GM19455 (cell line): ENCODE data around the gene FLT3.
"Not testable (repeated sequence)": the region's sequence is repeated elsewhere in the genome, so short reads cannot be mapped to it uniquely, and the experiment has no call there.

Experiments
- ATAC-seq: cut with Tn5 transposase; IDR thresholded peaks from one replicate; pipeline ENCODE4 v1.9.1; 2021; ENCODE audit not compliant: unreplicated experiment

Gene FLT3

DNA sequence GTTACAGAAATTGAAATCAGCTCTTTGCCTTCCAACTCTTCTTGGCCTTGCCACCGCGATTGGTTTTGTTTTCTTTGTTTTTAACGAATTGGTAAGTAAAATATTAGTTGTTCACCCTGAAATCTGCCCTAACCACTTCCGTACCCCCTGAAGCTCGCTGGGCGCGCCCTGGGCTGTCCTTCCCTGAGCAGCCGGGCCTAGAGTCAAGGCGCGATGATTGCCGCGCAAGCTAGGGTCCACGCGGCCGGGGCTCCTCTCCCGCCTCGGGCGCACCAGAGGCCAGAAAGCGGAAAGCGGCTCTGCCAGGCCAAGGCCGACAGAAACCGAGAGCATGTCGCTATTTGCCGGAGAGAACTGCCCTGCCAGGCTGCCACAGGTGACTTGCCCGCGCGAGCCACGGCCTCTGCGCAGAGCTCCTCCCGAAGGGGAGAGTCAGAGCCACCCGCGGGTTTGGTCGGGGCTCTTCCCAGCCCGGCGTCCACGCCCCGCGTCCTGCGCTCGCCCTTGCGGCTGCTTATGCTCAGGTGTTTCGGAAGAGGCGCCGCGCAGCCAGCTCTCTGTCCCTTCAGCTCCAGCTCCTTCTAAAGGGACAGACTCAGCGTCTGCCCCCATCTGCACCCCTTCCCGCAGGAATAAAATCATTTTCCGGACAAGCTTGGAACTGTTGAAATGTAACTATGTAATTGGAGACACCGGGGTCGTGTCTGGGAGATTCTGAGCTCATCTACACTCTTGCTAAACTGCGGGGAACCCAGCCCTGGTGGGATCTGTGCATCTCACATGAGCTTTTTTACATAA, 124.6 kb downstream of the FLT3 start:
- ATAC-seq: no peak

DNA sequence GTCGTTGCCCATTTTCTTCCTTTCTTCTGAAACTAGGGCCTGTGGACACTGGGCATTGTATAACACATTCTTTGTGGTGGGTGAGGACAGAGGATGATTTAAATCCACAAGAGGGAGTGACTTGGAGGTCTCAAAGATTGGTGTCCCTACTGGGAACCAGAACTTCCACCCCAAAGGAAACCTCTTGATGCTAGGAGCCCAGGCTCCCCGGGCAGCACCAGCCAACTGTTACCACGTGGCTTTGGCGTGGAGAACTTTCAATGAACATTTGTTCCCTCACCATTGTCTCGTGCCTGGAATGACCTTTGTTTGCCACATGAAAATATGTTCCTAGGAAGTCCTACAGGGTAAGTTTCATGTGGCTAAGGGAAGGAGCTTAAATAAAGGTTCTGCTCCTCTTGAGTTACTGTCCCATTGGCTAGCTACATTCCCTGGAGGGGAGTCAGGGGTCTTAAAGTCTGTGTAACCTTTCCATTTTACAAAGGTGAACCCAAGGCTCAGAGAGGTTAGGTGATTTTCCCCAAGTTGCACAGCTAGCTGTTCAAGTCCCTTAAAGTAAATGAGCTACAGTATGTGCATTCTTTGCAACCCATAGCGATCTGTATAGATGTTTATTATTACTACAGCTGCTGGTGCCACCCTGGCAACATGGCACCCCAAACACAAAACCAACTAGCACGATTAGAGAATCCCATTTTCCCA, 126.3 kb downstream of the FLT3 start:
- ATAC-seq: no peak

DNA sequence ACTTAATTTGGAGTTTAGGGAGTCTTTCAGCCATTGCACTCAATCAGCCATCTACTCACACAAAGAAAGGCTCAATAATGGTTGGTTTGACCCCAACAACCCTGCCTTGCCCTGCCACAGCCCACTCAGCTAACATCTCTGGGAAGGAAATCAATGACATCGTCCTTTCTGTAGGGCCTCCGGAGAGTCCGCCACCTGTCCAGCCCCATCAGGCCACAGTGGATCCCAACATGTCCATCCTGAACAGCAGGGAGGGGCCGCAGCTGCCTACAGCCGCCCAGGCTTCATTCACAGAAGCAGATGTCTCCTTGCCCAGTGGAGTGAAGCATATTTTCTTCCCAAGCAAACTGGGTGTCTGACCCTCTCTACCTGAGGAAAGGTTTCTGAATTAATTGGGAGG, 127.1 kb downstream of the FLT3 start:
- no peak for ATAC-seq

DNA sequence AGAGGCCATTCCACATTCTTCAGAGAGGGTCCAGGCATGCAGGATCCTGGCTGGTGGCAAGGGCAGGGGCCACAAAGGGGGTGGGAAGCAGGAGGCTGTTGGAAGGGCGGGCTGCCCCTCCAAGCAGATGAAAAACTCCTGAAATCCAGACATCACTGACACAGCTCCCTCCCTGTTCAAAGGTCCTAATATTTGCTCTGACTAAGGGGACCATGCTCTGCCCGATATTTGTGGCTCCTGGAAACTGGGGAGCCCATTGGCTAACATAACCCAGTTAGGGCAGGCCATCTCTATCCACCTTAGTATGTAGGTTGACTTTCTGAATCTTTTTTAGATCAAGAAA, 127.9 kb downstream of the FLT3 start:
- no peak for ATAC-seq

DNA sequence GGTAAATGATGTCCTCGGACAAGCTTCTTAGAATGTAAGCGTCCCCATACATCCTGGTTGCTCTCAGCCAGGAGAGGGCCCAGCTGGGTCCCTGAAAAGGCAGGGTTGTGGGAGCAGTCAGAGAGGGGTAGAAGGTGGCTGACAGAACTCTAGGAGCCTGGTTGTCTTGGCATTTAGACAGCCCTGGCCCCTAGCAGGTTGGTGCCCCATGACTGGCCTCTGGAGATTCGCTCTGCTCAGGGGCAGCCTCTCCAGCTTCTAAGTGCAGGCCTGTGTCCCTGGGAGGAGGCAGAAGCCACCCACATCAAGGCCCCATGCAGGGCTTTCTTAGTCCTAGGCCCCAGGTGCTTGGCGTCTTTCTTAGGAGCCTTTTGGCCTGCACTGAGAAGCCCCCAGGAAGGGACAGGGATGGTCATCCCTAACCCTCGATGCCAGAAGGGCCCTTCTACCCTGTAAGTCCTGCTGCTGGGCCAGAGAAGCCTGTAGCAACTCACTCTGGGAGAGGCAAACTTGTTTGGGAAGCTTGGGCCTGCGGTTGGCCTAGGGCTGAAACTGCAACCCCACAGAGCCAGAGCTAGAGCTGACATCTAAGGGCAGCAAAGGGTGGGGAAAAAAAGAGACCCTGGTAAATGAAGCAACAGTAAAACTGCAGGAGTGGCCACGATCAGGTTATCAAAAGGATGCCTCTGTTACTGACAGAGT, 128.4 kb downstream of the FLT3 start:
- ATAC-seq: no peak

DNA sequence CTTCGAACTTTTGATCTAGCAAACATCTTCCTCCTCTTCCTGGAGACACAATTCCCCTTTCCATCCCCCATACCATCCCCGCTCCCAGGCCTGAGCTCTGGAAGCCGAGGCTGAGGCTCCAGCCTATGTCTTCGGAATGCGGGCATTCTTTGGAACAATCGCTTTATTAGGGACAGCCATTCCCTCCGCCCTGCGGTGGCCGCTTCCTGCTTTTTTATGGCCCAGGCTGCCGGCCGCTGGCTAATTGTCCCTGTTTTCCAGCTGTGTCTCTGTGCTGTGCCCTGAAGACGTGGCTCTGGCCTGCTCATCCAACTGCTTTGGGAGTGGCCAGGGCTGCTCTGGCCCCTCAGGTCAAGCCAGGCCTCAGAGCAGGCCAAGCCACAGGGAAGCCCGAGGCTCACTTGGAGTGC, 129.1 kb downstream of the FLT3 start:
- ATAC-seq: no peak

DNA sequence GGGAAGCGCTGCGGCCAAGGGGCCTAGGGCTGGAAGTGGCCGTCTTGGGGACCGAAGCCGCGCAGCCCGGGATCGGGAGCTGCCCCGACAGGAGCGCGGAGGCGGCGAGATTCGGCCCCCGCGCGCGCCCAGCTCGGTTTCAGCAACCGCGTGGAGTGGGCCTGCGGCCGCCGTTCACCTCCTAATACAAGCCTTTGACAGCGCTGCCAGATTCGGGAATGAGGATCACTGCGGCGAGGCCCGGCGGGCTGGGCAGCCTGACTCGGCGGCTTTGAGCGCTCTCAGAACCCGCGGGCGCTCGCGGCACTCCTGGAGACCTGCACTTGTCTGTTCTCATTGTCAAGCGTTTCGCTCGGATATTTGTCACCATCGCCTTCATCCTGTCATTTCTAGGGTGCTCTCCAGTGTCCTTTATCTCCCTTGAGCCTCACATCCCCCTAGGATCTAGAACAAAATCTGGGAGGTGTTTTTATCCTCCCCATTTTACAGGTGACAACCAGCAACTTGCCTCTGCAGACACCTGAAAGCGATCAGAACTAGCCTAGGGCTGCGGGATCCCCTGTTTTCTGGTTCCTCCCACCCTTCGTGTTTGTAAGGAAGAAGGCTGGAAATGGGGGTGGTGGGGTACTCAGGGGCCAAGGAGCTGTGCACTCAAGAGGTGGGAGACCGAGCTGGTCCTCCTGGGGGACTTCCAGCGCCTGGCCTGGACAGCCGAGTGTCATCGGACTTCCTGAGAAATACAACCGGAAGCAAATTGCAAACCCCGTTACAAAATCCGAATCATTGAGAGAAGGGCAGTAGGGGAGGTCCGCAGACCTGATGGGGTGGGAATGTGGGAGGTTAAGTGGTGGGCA, 129.8 kb downstream of the FLT3 start:
- ATAC-seq: no peak

DNA sequence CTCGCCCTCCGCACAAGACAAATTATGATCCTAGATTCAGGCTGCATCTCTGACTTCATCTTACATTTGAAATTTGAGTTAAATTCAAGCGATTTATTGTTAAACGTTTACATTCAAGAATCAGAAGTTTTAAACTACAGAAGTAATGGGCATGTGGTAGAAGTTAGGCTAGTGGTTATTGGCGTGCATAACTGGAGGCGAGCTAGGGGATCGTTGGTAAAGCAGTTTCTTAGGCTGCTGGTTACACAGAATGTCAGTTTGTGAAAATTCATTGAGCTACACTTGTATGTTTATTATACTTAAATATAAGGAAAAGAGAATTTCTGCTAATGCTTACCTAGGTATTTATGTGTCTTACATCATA, 130.5 kb downstream of the FLT3 start:
- no peak for ATAC-seq

DNA sequence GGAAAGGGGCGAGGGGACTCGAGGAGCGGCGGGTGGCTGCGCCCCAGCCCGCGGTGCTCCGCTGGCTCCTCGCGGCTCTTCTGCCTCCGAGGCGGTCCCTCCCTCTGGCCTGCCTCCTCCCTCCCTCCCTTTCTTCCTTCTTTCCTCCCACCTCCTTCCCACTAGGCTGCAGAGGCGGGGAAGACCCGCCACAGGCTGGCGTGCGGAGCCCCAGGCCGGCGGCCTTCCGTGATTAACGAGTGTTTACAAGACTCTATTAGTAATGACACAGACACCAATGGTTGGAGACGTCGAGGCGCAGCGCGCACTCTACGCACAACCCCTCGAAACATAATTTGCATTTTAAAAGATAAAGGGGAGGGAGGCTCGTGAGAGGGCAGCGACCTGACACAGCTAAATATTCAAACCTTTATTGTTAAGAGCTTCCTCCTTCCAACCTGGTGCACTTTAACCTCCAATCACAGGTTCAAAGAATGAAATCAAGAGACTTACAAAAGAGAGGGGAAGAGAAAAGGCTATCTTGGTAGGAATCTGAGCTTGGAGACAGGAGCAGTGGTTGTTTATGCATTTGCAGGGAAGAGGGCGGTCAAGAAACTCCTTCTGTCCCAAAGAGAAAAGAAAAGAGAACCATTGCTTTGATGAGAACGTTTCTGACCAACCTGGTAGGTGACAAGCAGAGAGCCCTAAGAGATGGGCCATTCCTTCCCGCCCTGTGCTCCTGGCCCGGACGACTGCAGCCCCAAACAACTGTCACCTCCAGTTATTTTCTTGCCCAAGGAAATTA, 131.1 kb downstream of the FLT3 start, which contains the start of gene CDX2:
CDX2 (minus strand) TSS at position 234 of the 784 bp plus-strand sequence. CDS start 309 bp downstream, outside the sequence.
- no peak for ATAC-seq

DNA sequence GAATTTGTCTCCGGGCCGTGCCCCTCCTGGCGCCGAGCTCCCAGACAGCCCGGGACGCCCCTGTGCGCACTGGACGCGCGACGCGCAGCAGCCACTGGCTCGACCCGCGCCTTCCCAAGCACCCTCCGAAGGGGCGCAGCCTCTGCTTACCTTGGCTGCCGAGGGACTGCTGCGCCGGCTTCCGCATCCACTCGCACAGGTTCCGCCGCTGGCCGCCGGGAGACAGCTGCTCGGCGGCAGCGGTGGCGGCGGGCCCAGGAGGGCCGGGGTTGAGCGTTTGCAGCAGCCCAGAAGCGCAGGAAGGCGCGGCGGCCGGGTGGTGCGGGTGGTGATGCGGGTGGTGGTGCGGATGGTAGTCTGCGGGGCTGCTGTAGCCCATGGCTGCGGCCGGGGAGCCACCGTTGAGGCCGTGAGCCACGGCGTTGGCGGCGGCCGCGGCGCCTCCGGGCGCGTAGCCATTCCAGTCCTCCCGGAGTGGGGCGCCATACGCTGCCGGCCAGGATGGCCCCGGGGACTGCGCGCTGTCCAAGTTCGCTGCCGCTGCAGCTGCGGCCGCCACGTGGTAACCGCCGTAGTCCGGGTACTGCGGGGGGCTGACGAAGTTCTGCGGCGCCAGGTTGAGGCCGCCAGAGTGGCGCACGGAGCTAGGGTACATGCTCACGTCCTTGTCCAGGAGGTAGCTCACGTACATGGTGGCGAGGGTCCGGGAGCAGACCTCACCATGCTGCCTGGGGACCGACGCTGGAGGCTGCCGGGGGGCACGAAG, 131.9 kb downstream of the FLT3 start:
- no peak for ATAC-seq

DNA sequence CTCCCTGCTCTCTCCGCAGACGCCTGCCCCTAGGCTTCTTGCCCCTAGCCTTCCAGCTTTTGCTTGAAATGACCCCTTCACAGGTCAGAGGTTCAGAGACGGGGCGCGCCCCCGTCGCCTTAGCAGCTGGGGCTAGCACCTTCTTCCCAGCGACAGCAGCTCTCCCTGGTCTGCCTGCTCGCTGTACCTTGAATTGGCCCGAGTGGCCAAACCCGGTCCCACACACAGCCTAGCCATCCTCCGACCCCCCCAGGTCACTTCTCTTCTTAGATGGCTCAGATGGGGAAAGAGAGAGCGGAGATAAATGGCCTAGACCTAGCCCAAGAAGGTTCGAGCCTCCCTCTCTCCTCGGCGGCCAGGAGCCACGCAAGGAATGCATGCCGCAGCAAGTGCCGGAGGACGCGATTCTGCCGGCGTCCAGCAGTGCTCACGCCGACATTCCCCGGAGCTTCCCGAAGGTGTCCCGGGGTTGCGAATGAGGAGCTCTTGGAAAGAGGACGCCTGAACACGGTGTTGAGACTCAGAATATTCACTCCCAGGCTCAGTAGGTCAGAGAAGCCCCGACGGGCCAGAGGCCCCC, 132.6 kb downstream of the FLT3 start:
- no peak for ATAC-seq

DNA sequence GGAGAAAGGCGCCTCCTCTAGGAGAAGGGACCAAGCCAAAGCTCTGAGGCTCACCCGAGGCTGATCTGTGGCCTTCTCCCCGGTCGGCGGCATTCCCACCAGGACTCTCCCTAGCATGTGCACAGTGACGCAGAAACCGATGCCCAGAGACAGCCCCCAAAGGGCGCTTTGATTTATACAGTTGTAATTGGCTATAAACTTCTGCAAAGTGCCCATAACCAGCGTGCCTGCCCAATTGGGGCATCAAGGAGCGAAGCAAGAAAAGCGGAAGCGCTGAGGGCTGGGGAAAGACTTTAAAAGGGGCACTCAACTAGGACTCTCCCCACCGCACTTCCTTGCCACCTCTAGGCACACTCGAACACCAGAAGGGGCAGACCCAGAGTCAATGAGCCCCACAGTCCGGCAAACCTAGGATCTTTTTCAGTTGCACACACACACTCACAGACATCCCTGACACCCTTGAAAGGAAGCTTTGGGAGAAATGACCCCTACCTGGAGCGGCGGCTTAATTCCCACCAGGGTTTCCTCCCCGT, 133.1 kb downstream of the FLT3 start:
- ATAC-seq: no peak

DNA sequence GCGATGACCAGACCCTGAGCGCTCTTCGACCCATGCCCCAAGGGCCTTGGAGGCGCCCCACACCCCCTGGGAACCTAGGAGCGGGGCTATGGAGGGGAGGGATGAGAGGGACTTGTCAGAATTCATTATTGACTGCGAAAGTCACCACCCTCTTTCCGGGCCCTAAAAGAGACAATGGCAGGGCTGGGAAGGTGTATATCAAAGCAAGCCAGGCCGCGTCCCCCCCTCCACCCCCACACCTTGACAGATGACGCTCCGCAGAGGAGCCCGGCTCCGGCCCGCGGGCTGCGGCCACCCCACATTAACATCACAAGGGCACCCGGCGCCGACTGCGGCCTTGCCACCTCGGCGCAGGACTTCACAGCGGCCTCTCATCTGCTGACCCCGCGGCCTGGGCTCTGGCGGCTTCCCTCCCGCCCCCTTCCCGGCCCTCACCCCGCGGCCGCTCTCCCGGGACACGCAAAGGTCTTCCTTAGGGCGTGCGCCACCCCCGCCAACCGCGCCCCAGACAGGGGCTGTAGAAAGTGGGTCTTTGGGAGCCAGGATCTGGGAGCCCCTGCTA, 133.7 kb downstream of the FLT3 start:
- no peak for ATAC-seq

DNA sequence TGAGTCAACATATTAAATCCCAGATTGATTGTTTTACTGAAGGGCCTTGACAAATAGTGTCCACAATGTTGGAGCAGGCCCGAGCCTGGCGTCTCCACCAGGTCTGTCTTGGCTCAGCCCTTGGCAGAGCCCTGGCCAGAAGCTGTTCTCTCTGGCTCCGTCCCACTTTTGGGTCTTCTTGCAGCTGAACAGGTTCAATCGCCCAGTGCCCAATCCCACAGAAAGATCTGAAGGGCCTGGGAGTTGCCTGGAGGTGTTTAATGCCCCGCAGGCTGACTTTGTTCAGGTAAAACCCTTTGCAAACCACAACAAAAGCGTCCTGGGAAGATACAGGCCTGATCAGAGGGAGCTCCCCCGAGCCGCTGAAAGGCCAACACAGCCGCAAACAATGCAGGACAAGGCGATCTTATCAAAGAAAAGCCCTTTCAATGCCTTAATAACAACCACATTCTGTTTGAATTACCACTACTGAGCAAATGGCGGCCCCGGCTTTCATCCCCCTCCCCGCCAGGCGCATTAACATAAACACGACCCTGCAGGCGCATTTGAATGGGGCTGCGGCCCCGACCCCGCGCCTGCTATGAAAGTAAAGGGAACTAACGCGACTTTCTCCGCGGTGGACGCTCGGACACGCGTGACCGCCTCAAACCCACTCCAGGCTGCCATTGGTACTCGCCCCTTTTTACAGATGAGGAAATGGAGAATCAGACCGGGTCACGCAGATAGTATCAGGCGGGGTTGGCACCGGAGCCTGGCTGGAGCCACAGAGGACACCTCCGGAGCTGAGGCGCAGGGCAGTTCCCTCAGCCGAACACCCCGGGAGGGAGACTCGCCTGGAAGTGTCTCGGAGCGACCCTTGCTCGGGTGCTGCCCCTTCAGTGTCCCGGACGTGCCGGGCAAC, 134.4 kb downstream of the FLT3 start:
- ATAC-seq: no peak

DNA sequence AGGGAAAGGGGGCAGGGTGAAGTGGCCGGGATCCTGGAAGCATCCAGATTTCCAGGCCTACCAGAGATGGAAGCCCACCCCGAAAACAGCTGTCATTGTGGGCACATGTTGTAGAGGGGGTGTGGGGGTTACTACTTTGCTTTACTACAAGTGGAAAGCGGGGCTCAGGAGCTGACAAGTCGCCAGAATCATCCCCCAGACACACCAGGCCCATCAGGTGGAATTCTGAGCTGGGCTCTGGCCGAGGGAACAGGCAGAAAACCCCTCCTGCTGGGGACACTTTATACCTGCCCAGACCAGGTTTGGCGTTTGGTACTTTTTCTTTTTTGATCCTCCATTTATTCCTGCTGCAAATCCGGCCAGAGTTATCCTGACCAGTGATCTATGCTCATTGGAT, 135.0 kb downstream of the FLT3 start:
- no peak for ATAC-seq

DNA sequence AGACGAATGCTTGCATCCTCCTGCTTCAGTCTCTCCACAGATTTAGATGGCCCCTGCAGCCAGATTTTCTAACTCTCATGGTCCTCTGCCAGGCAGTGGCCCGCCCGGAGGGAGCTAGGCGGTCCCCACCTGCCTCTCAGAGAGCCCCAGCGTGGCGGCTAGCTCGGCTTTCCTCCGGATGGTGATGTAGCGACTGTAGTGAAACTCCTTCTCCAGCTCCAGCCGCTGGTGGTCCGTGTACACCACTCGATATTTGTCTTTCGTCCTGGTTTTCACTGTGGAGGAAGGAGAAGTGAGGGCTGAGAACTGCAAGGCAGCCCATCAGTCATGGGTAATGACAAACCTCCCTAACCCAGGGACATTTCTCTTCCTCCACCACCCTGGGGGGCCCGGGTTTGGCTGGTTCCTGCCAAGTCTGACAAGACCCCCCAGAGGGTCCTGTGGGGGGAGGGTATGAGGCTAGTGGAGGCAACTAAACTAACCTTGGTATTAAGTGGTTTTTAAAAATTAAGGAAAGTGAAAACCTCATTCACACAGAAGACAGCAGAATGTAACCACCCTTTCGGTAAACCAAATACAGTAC, 135.5 kb downstream of the FLT3 start:
- no peak for ATAC-seq

DNA sequence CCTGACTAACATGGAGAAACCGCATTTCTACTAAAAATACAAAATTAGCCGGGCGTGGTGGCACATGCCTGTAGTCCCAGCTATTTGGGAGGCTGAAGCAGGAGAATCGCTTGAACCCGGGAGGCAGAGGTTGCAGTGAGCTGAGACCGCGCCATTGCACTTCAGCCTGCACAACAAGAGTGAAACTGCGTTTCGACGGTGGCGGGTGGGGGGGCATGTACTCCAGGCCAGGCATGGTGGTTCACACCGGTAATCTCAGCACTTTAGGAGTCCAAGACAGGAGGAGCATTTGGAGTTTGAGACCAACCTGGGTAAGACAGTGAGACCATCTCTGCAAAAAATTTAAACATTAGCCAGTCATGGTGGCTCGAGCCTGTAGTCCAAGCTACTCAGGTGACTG, 136.2 kb downstream of the FLT3 start:
- ATAC-seq: not testable (repeated sequence)
